Astrocyte (in vitro differentiated cells and primary cell): ENCODE data around the gene THUMPD2. TPM values are rescaled to one million over a fixed set of nuclear protein-coding genes. Genes with fewer than 3 reads are reported as not detected.

ENCODE experiments used
- DNase-seq: peaks from one replicate; pipeline ENCODE4 v3.0.0-alpha.2; 2010; ENCODE audit warnings: low read depth
- FAIRE-seq: peaks from 2 replicates; lab custom pipeline; 2011; peaks lifted over from hg19 to GRCh38; lab: Jason Lieb, UNC
- H2AFZ ChIP-seq: 2 replicates; pipeline ENCODE4 v1.6.0; 2012; ENCODE audit warnings: low read depth, low read length, inconsistent platforms
- H3K27ac ChIP-seq: 2 replicates; pipeline ENCODE4 v1.5.1; 2011; ENCODE audit warnings: low read depth, low read length, inconsistent platforms
- H3K27me3 ChIP-seq: 2 replicates; pipeline ENCODE4 v1.6.0; 2011; ENCODE audit warnings: low read length, inconsistent platforms; ENCODE audit not compliant: insufficient read depth
- H3K36me3 ChIP-seq: 2 replicates; pipeline ENCODE4 v1.5.1; 2011; ENCODE audit warnings: low read length, inconsistent platforms; ENCODE audit not compliant: insufficient read depth
- H3K4me1 ChIP-seq: 2 replicates; pipeline ENCODE4 v1.5.1; 2011; ENCODE audit warnings: low read length, inconsistent platforms; ENCODE audit not compliant: insufficient read depth
- H3K4me2 ChIP-seq: 2 replicates; pipeline ENCODE4 v1.6.0; 2012; ENCODE audit warnings: low read length, inconsistent platforms
- H3K4me3 ChIP-seq: 2 replicates; pipeline ENCODE4 v1.5.1; 2011; ENCODE audit warnings: low read depth, mild to moderate bottlenecking, low read length, inconsistent platforms; ENCODE audit not compliant: insufficient read depth
- H3K79me2 ChIP-seq: 2 replicates; pipeline ENCODE4 v1.6.0; 2012; ENCODE audit warnings: mild to moderate bottlenecking, low read length, inconsistent platforms; ENCODE audit not compliant: insufficient read depth
- H3K9ac ChIP-seq: 2 replicates; pipeline ENCODE4 v1.6.0; 2012; ENCODE audit warnings: mild to moderate bottlenecking, low read length, inconsistent platforms
- H3K9me3 ChIP-seq: 2 replicates; pipeline ENCODE4 v1.5.1; 2012; ENCODE audit warnings: low read depth, mild to moderate bottlenecking, low read length, inconsistent platforms; ENCODE audit not compliant: insufficient read depth
- H4K20me1 ChIP-seq: 2 replicates; pipeline ENCODE4 v1.6.0; 2012; ENCODE audit warnings: low read length, inconsistent platforms; ENCODE audit not compliant: insufficient read depth
- H3K27ac Mint-ChIP-seq: one replicate; pipeline ENCODE4 v1.8.0; 2021; ENCODE audit warnings: mild to moderate bottlenecking, mixed read lengths; ENCODE audit not compliant: unreplicated experiment
- H3K27me3 Mint-ChIP-seq: one replicate; pipeline ENCODE4 v1.8.0; 2021; ENCODE audit warnings: low read depth, mixed read lengths; ENCODE audit not compliant: unreplicated experiment
- H3K36me3 Mint-ChIP-seq: one replicate; pipeline ENCODE4 v1.8.0; 2021; ENCODE audit warnings: low read depth, mixed read lengths; ENCODE audit not compliant: unreplicated experiment
- H3K4me1 Mint-ChIP-seq: one replicate; pipeline ENCODE4 v1.8.0; 2021; ENCODE audit warnings: low read depth, mixed read lengths; ENCODE audit not compliant: unreplicated experiment
- H3K4me3 Mint-ChIP-seq: one replicate; pipeline ENCODE4 v1.8.0; 2021; ENCODE audit warnings: mild to moderate bottlenecking, moderate library complexity, mixed read lengths; ENCODE audit not compliant: unreplicated experiment
- H3K9me3 Mint-ChIP-seq: one replicate; pipeline ENCODE4 v1.8.0; 2021; ENCODE audit warnings: mild to moderate bottlenecking, mixed read lengths; ENCODE audit not compliant: unreplicated experiment
- CTCF ChIP-seq: IDR thresholded peaks from 2 replicates; pipeline ENCODE4 v1.5.1; 2011; ENCODE audit warnings: low read depth, mild to moderate bottlenecking, inconsistent platforms, low read length, moderate library complexity; ENCODE audit not compliant: insufficient read depth
- EZH2 ChIP-seq: IDR thresholded peaks from 2 replicates; pipeline ENCODE4 v1.6.1; 2012; ENCODE audit warnings: mild to moderate bottlenecking, low read length, inconsistent platforms; ENCODE audit not compliant: insufficient read depth
- total RNA-seq: library from RNA; stranded (reverse); gene quantifications from 2 replicates; pipeline ENCODE4 v1.2.1, GENCODE V29; 2021

The THUMPD2 gene
- total RNA-seq, 1 donor from 2014 or later, result 11.5 TPM

GRCh38 chr2:39739386-39739785 is 39.7 kb downstream of the THUMPD2 start:
- no peak for FAIRE-seq
- peaks cover 61% of the 10 kb centered on the region for H3K4me1 Mint-ChIP-seq
- no peaks in the 10 kb centered on the region for H4K20me1 ChIP-seq
- H3K36me3 ChIP-seq, result peaks cover 12% of the 10 kb centered on the region
- H3K27me3 Mint-ChIP-seq, result no peaks in the 10 kb centered on the region
- no peak overlapping the region for H3K4me3 ChIP-seq
- H3K4me1 ChIP-seq, result peaks cover 45% of the 10 kb centered on the region
- no peak overlapping the region for H3K4me3 Mint-ChIP-seq
- H3K27me3 ChIP-seq, result no peaks in the 10 kb centered on the region
- no peaks in the 10 kb centered on the region for H3K9me3 ChIP-seq
- H3K36me3 Mint-ChIP-seq, result peaks cover 3% of the 10 kb centered on the region
- H3K27ac Mint-ChIP-seq, result peak overlapping the region; percentile 64
- no peak overlapping the region for H3K9ac ChIP-seq
- H2AFZ ChIP-seq, result no peak overlapping the region
- H3K4me2 ChIP-seq, result peak overlapping the region; percentile 1
- peaks cover 16% of the 10 kb centered on the region for H3K79me2 ChIP-seq
- peak overlapping the region; percentile 64 for H3K27ac ChIP-seq
- TF ChIP-seq CTCF (no peak), EZH2 (no peak)
- DNase-seq, result no peak
- peaks cover 1% of the 10 kb centered on the region for H3K9me3 Mint-ChIP-seq

GRCh38 chr2:39738936-39739335 is 40.1 kb downstream of the THUMPD2 start:
- Histone ChIP-seq H2AFZ (no peak overlapping the region), H3K27me3 (no peaks in the 10 kb centered on the region), H3K79me2 (peaks cover 21% of the 10 kb centered on the region), H4K20me1 (no peaks in the 10 kb centered on the region), H3K4me1 (peaks cover 45% of the 10 kb centered on the region), H3K9me3 (no peaks in the 10 kb centered on the region), H3K9ac (peak overlapping the region; percentile 27), H3K4me2 (peak overlapping the region; percentile 1), H3K36me3 (peaks cover 12% of the 10 kb centered on the region), H3K27ac (peak overlapping the region; percentile 64), H3K4me3 (no peak overlapping the region)
- H3K4me1 Mint-ChIP-seq, result peaks cover 64% of the 10 kb centered on the region
- H3K27ac Mint-ChIP-seq, result peak overlapping the region; percentile 64
- H3K9me3 Mint-ChIP-seq, result peaks cover 3% of the 10 kb centered on the region
- H3K36me3 Mint-ChIP-seq, result peaks cover 3% of the 10 kb centered on the region
- no peak for FAIRE-seq
- TF ChIP-seq EZH2 (no peak), CTCF (no peak)
- peak; percentile 97 for DNase-seq
- no peaks in the 10 kb centered on the region for H3K27me3 Mint-ChIP-seq
- H3K4me3 Mint-ChIP-seq, result no peak overlapping the region

- Histone ChIP-seq H3K4me1 (peaks cover 37% of the 10 kb centered on the region), H2AFZ (no peak overlapping the region), H4K20me1 (no peaks in the 10 kb centered on the region), H3K9ac (peak overlapping the region; percentile 91), H3K27me3 (no peaks in the 10 kb centered on the region), H3K36me3 (peaks cover 12% of the 10 kb centered on the region), H3K9me3 (no peaks in the 10 kb centered on the region), H3K4me2 (peak overlapping the region; percentile 87), H3K27ac (peak overlapping the region; percentile 98), H3K4me3 (peak overlapping the region; percentile 57), H3K79me2 (peaks cover 34% of the 10 kb centered on the region)
- TF ChIP-seq CTCF, result no peak
- TF ChIP-seq EZH2, result no peak
- peak overlapping the region; percentile 80 for H3K4me3 Mint-ChIP-seq
- DNase-seq (peak; percentile 95), FAIRE-seq (no peak)
- H3K27me3 Mint-ChIP-seq, result no peaks in the 10 kb centered on the region
- peak overlapping the region; percentile 92 for H3K27ac Mint-ChIP-seq
- H3K9me3 Mint-ChIP-seq, result peaks cover 4% of the 10 kb centered on the region
- H3K4me1 Mint-ChIP-seq, result peaks cover 62% of the 10 kb centered on the region
- H3K36me3 Mint-ChIP-seq, result peaks cover 3% of the 10 kb centered on the region
These were observed 41.4 kb downstream of the THUMPD2 start for GRCh38 chr2:39737661-39738060.
